Naive B cell (primary cell): ENCODE measurements around the gene GMCL1. TPM values are rescaled to one million over a fixed set of nuclear protein-coding genes. Genes with fewer than 3 reads are reported as not detected.
"Not testable (repeated sequence)": the region's sequence is repeated elsewhere in the genome, so short reads cannot be mapped to it uniquely, and the experiment has no call there.

Experiments used
- ATAC-seq, 2 donors: fragments of 150-1000 bp; cut with Tn5 transposase; 2 replicates each; pipeline ENCODE4 v1.10.0; 2021; ENCODE audit warnings: low read depth in 2 of 2, mild to moderate bottlenecking in 2 of 2, moderate library complexity in 2 of 2
- DNase-seq: peaks from one replicate; pipeline ENCODE4 v3.0.0; 2022
- H3K27ac Mint-ChIP-seq, 6 donors: one replicate each; pipeline ENCODE4 v1.8.0; 2020 to 2022; ENCODE audit warnings: mild to moderate bottlenecking in 6 of 6, mixed read lengths in 6 of 6, moderate library complexity in 5 of 6, inconsistent platforms in 2 of 6
- H3K27me3 Mint-ChIP-seq, 3 donors: one replicate each; pipeline ENCODE4 v1.8.0; 2021 to 2022; ENCODE audit warnings: mixed read lengths in 3 of 3, mild to moderate bottlenecking in 1 of 3
- H3K36me3 Mint-ChIP-seq, 2 donors: one replicate each; pipeline ENCODE4 v1.8.0; 2020 to 2022; ENCODE audit warnings: mixed read lengths in 2 of 2, inconsistent platforms in 1 of 2, mild to moderate bottlenecking in 1 of 2
- H3K4me1 Mint-ChIP-seq, 3 donors: one replicate each; pipeline ENCODE4 v1.8.0; 2020 to 2022; ENCODE audit warnings: mixed read lengths in 3 of 3, inconsistent platforms in 1 of 3, mild to moderate bottlenecking in 1 of 3, moderate library complexity in 1 of 3
- H3K4me3 Mint-ChIP-seq, 8 donors: one replicate each; pipeline ENCODE4 v1.8.0; 2020 to 2022; ENCODE audit warnings: mild to moderate bottlenecking in 8 of 8, mixed read lengths in 8 of 8, moderate library complexity in 8 of 8, inconsistent platforms in 2 of 8
- H3K9me3 Mint-ChIP-seq, 7 donors: one replicate each; pipeline ENCODE4 v1.8.0; 2020 to 2022; ENCODE audit warnings: mixed read lengths in 7 of 7, mild to moderate bottlenecking in 5 of 7, inconsistent platforms in 2 of 7, moderate library complexity in 1 of 7
- polyA plus RNA-seq, 6 donors: library from polyadenylated mRNA; unstranded; fragments of 300-500 nt; fragmentation: Illumina TruSeq; gene quantifications; one replicate each; pipeline ENCODE4 v1.2.3, GENCODE V29; 2021; ENCODE audit warnings: low read depth in 6 of 6

GMCL1 gene
- polyA plus RNA-seq, 6 donors from 2014 or later: 21.9 to 28.2 (median 25.0) TPM

DNA sequence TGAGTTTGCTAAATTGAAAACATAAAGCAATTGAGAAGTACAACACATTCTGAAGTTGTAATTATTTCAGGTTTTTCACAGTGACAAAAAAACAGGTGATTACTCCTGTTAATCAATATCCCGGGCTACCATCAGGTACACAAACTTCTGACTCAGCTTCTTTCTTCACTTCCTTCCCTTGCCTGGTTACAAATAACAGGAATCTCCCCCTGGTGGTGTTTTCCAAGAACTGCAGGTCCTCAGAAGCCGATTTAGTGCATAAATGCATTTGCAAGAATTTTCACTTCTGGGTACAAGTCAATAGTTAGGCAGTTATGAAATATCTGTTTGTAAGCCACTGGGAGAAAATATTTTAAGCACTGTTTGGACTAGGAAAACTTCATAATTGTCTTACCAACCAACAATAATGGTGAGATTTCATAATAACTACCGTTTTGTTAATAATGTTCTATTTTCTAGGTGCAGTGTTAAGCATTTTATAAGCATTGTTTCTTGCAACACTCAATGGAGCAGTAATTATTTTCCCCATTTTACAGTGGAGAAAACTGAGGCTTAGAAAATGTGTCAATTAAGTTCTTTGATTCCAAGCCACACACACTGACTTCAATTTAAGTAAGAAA lies 12.4 kb upstream of the GMCL1 start:
- H3K27me3 Mint-ChIP-seq: no peaks in the 10 kb centered on the region
- DNase-seq (peak; percentile 76), ATAC-seq (peak; percentile 55 to 76)
- H3K9me3 Mint-ChIP-seq: no peaks in the 10 kb centered on the region
- peaks cover 5 to 11% of the 10 kb centered on the region in 2 donors for H3K36me3 Mint-ChIP-seq
- no peak overlapping the region for H3K4me3 Mint-ChIP-seq
- peaks cover 4 to 6% (median 5%) of the 10 kb centered on the region in 3 donors for H3K4me1 Mint-ChIP-seq
- no peak overlapping the region for H3K27ac Mint-ChIP-seq

- H3K4me3 Mint-ChIP-seq: no peak overlapping the region
- H3K27ac Mint-ChIP-seq: no peak overlapping the region
- H3K4me1 Mint-ChIP-seq: peaks cover 4 to 6% (median 5%) of the 10 kb centered on the region in 3 donors
- H3K36me3 Mint-ChIP-seq: peaks cover 5 to 11% of the 10 kb centered on the region in 2 donors
- ATAC-seq (no peak), DNase-seq (no peak)
- H3K27me3 Mint-ChIP-seq: no peaks in the 10 kb centered on the region
- H3K9me3 Mint-ChIP-seq: no peaks in the 10 kb centered on the region
Observed at GRCh38 chr2:69817729-69818501, 11.5 kb upstream of the GMCL1 start.

DNA sequence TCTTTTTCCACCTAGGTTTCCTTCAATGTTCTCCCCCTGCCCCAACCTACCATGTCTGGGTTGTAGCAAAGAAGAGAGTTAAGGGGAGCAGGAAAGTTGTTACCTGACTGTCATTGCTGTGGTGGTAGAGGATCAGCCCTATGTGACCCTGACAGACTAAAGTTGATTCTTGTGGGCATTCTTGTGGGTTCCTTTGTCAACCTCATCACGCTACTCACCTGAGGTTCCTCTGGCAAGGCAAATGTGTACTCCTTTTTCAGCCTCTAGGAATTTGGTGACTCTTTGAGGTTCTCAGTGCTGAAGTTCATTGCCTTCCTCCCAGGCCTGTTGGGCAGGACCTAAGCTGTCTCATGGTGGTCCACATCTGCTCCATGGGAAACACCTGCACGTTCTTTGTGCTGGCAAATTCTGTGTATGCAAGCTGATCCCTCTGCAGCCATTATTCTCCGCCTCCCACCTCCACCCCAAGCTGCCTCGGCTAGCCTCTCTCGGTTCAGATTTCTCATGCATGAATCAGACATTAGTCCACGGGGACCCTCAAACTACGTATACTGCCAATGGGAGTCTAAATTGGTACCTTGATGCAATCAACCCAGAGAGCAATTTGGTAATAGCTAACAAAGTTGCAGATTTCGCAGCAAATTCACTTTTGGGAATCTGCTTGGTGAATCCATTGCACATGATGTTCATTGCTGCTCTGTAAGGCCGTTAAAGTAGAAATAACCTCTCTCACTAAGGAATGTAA lies 1.5 kb upstream of the GMCL1 start:
- peak overlapping the region in 5 of 6 donors; percentile 73 to 97 (median 97) for H3K27ac Mint-ChIP-seq
- DNase-seq (no peak), ATAC-seq (no peak)
- H3K4me1 Mint-ChIP-seq: peaks cover 19 to 36% (median 35%) of the 10 kb centered on the region in 3 donors
- H3K4me3 Mint-ChIP-seq: peak overlapping the region in 7 of 8 donors; percentile 59 to 96 (median 94)
- H3K27me3 Mint-ChIP-seq: no peaks in the 10 kb centered on the region
- no peaks in the 10 kb centered on the region for H3K36me3 Mint-ChIP-seq
- H3K9me3 Mint-ChIP-seq: no peaks in the 10 kb centered on the region

DNA sequence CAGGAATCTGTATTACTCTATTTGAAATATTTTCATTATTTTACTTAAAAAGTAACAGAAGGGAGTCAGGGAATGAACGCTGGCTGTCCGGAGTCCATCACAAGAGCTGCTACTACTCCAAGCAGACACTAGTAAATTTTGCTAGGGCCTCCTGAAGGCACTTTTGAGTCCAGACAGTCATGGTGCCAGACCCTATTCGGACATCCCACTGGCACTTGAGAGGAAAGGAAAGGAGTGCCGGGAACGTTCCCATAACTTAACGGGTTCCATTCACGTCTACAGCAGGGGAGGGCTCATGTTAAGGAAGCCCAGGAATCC lies 563 bp upstream of the GMCL1 start:
- ATAC-seq: no peak
- Mint-ChIP-seq H3K27me3 (no peaks in the 10 kb centered on the region), H3K27ac (peak overlapping the region; percentile 92 to 97 (median 96))

GRCh38 chr2:69830045-69830905 lies 815 bp downstream of the GMCL1 start:
- H3K9me3 Mint-ChIP-seq: no peaks in the 10 kb centered on the region
- H3K27ac Mint-ChIP-seq: peak overlapping the region; percentile 93 to 97 (median 96)
- peaks cover 31 to 55% (median 53%) of the 10 kb centered on the region in 3 donors for H3K4me1 Mint-ChIP-seq
- no peaks in the 10 kb centered on the region for H3K36me3 Mint-ChIP-seq
- H3K4me3 Mint-ChIP-seq: peak overlapping the region; percentile 92 to 98 (median 96)
- peak; percentile 32 for DNase-seq
- no peaks in the 10 kb centered on the region for H3K27me3 Mint-ChIP-seq
- ATAC-seq: peak; percentile 13 to 16

More for the DNA sequence above, 563 bp upstream of the GMCL1 start:
- H3K36me3 Mint-ChIP-seq: no peaks in the 10 kb centered on the region
- H3K4me1 Mint-ChIP-seq: peaks cover 19 to 41% (median 41%) of the 10 kb centered on the region in 3 donors
- H3K9me3 Mint-ChIP-seq: no peaks in the 10 kb centered on the region
- peak overlapping the region; percentile 92 to 98 (median 96) for H3K4me3 Mint-ChIP-seq
- DNase-seq: no peak

DNA sequence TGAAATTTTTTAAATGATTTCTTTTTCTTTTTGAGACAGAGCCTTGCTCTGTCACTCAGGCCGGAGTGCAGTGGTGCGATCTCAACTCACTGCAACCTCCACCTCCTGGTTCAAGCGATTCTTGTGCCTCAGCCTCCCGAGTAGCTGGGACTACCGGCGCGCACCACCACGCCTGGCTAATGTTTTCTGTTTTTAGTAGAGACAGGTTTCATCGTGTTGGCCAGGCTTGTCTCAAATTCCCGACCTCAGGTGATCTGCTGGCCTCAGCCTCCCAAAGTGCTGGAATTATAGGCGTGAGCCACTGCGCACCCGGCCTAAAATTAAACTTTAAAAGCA lies 1.4 kb downstream of the GMCL1 start:
- not testable (repeated sequence) for ATAC-seq, DNase-seq, H3K36me3 Mint-ChIP-seq, H3K9me3 Mint-ChIP-seq, H3K27me3 Mint-ChIP-seq
- Mint-ChIP-seq H3K27ac (peak overlapping the region in 4 of 6 donors; percentile 39 to 95 (median 74)), H3K4me3 (peak overlapping the region; percentile 92 to 98 (median 96)), H3K4me1 (peaks cover 36 to 59% (median 55%) of the 10 kb centered on the region in 3 donors)

- Mint-ChIP-seq H3K27me3 (no peaks in the 10 kb centered on the region), H3K4me3 (peak overlapping the region in 7 of 8 donors; percentile 45 to 98 (median 87))
Observed at GRCh38 chr2:69831354-69831905, 2.0 kb downstream of the GMCL1 start.

GRCh38 chr2:69833752-69834151 lies 4.3 kb downstream of the GMCL1 start:
- no peak for DNase-seq
- Mint-ChIP-seq H3K27ac (peak overlapping the region in 2 of 6 donors; percentile 39 to 48), H3K27me3 (no peaks in the 10 kb centered on the region), H3K4me3 (peak overlapping the region in 1 of 8 donors; percentile 67), H3K9me3 (no peaks in the 10 kb centered on the region), H3K4me1 (peaks cover 40 to 58% (median 55%) of the 10 kb centered on the region in 3 donors), H3K36me3 (no peaks in the 10 kb centered on the region)
- no peak for ATAC-seq

More at GRCh38 chr2:69831354-69831905, 2.0 kb downstream of the GMCL1 start:
- Mint-ChIP-seq H3K4me1 (peaks cover 41 to 64% (median 60%) of the 10 kb centered on the region in 3 donors), H3K36me3 (no peaks in the 10 kb centered on the region), H3K27ac (peak overlapping the region in 3 of 6 donors; percentile 49 to 89 (median 62)), H3K9me3 (no peaks in the 10 kb centered on the region)
- no peak for ATAC-seq
- no peak for DNase-seq

GRCh38 chr2:69835666-69836065 lies 6.2 kb downstream of the GMCL1 start:
- Mint-ChIP-seq H3K4me1 (peaks cover 31 to 46% (median 45%) of the 10 kb centered on the region in 3 donors), H3K36me3 (peaks cover 0 to 7% of the 10 kb centered on the region in 2 donors), H3K4me3 (no peak overlapping the region), H3K9me3 (no peaks in the 10 kb centered on the region), H3K27ac (peak overlapping the region in 3 of 6 donors; percentile 6 to 79 (median 14)), H3K27me3 (no peaks in the 10 kb centered on the region)
- DNase-seq: no peak
- ATAC-seq: no peak

DNA sequence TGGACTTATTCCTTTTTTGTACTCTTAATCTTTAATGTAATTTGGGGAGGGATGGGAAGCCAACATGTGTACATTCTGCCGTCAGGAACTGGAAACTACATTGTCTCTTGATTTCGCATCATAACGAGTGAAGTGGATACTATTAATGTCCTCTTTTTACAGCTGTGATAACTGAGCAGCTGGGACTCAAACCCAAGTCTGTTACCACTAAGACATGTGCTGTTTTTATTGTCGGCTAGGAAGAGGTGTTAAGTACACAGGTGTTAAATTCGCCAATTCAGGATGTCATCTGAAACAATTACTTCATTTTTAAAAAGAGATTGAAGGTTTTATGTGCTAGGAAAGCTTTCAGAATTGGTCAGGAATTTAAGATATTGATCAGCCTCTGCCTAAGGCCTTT lies 6.9 kb downstream of the GMCL1 start:
- H3K27ac Mint-ChIP-seq: peak overlapping the region in 4 of 6 donors; percentile 6 to 79 (median 61)
- no peaks in the 10 kb centered on the region for H3K9me3 Mint-ChIP-seq
- H3K4me1 Mint-ChIP-seq: peaks cover 30 to 44% (median 39%) of the 10 kb centered on the region in 3 donors
- H3K27me3 Mint-ChIP-seq: no peaks in the 10 kb centered on the region
- peaks cover 3 to 7% of the 10 kb centered on the region in 2 donors for H3K36me3 Mint-ChIP-seq
- ATAC-seq (no peak), DNase-seq (no peak)
- no peak overlapping the region for H3K4me3 Mint-ChIP-seq

- H3K9me3 Mint-ChIP-seq: no peaks in the 10 kb centered on the region
- H3K4me3 Mint-ChIP-seq: no peak overlapping the region
- peak overlapping the region in 1 of 6 donors; percentile 56 for H3K27ac Mint-ChIP-seq
- H3K4me1 Mint-ChIP-seq: peaks cover 26 to 32% (median 28%) of the 10 kb centered on the region in 3 donors
- H3K36me3 Mint-ChIP-seq: peaks cover 7 to 13% of the 10 kb centered on the region in 2 donors
- H3K27me3 Mint-ChIP-seq: no peaks in the 10 kb centered on the region
- DNase-seq (no peak), ATAC-seq (no peak)
Observed at GRCh38 chr2:69837533-69837932, 8.1 kb downstream of the GMCL1 start.

DNA sequence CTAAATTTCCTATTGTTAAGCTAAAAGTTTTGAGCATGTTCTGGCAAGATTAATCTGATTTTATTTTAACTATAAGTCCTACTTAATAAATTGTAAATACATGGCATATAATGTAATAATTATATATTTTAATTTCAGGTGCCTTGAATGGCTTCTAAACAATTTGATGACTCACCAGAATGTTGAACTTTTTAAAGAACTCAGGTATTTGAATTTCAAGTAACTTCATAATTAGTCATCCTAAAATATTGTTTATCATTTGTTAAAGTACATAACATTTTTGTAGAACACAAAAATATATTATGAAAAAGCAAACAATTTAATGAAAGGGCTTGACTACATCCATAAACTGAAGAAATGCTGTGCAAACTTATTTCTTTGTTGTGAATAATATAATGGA lies 14.5 kb downstream of the GMCL1 start:
- Mint-ChIP-seq H3K36me3 (peaks cover 14 to 29% of the 10 kb centered on the region in 2 donors), H3K27ac (no peak overlapping the region), H3K4me3 (no peak overlapping the region), H3K27me3 (no peaks in the 10 kb centered on the region), H3K9me3 (no peaks in the 10 kb centered on the region), H3K4me1 (no peaks in the 10 kb centered on the region)
- DNase-seq (no peak), ATAC-seq (no peak)
